A673 (cell line): ENCODE data around the gene CASD1.

Source experiments
- CTCF ChIP-seq: fragments of 300-800, 200-600 bp; sonication (generic); conservative IDR thresholded peaks from 2 replicates; pipeline ENCODE4 v1.5.1; 2017; ENCODE audit warnings: low read depth, mild to moderate bottlenecking, antibody characterized with exemption, low read length, moderate library complexity, mixed read lengths
- EZH2 ChIP-seq: fragments of 200-600 bp; sonication (generic); IDR thresholded peaks from 2 replicates; pipeline ENCODE4 v1.6.1; 2017; ENCODE audit warnings: borderline replicate concordance, low read depth, mild to moderate bottlenecking, mixed read lengths, antibody characterized with exemption, low read length; ENCODE audit not compliant: poor library complexity, severe bottlenecking

DNA sequence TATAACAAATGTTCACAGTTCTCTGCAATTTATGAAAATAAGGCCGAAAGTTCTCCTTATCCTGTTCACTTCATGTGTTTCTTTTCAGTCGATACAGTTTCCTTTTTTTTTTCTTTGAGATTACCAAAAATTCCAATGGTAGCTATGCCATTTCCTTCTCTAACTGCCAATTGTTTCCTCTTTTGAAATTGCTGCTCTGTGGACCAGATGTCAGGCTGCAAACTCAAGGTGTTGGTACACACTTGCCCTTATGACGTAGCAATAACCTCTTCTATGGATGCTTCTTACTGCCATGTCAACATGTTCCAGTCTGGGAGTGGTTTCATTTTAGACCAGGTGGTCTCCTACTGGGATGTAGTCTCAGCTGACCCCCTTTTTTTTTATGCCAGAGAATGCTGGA is 52.9 kb downstream of the CASD1 start:
- TF ChIP-seq CTCF (no peak), EZH2 (no peak)
